ENCODE measurements around the gene FAM72D.
"Not testable (repeated sequence)": the region's sequence is repeated elsewhere in the genome, so short reads cannot be mapped to it uniquely, and the experiment has no call there.

DNA sequence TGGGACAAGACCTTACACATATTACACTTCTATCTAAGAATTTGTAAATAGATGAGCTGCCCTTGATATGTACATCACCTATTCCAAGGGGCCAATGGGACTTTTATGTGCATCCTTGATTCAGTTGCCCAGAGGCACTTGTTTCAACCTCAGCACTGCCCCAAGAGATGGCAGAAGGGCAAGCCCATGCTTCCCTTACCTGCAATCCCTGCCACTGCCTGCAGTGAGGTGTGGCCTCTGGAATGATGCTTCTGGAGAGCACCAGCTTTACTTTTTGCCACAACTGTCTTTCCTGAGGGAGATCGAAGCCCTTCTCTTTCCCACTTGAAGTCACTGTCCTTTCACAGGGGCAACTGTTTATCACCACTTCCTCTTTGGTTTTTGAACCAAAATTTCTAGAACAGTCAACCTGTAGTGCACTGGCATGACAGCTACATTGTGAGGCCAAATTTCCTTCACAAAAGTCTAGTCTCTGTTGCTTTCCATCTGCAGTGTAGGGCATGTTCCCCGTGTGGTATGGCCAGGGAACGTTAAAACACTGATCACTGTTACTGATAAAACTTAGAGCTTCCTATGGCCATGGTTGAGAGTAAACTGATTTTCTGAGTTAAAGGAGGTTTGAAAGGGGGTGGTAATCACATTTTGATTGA is 48.6 kb downstream of the FAM72D start:
- TF ChIP-seq POLR2A (IDR thresholded peaks at IDR 0.05; ENCODE audit: low read length); GATA1 (IDR thresholded peaks at IDR 0.05; ENCODE audit: low read depth, low read length): not testable (repeated sequence)
